HG02678 (cell line): ENCODE results near the gene DISP3.

Source experiments
- ATAC-seq: cut with Tn5 transposase; IDR thresholded peaks from one replicate; pipeline ENCODE4 v1.9.1; 2021; ENCODE audit warnings: mild to moderate bottlenecking, moderate library complexity; ENCODE audit not compliant: unreplicated experiment

Gene DISP3

DNA sequence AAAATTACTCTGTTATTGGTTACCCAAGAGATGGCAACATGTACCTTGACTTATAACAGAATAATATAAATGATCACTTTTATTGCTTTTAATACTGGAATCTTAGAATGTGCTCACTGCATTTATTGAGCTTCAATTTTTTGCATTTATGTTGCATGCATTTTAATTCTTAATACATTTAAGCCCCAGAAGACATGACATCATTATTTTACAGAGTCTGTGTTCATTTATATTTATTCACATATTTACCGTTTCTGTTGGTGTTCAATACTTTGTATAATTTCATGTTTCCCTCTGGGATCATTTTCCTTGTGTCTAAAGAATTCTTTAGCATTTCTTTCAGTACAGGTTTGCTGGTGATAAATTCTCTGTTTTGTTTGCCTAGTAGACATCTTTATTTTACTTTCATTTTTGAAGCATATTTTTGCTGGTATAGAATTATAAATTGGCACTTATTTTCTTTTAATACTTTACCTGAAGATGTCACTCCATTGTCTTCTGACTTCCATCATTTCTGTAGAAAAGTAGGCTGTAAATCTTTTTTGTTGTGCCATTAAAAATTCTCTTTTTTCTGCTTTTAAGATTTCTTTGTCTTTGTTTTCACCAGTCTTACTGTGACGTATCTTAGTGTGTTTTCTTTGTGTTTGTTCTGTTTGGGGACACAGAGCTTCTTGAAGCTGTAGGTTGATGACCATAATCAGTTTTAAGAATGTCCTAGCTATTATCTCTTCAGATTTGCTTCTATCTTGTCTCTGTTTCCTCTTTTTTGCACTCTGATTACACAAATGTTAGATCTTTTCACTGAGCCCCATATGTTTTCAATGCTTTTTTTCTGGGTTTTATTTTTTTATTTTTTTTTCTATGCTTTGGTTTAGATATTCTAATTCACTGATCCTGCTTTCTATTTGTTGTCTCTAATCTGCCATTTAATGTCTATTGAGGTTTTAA, 26.9 kb downstream of the DISP3 start:
- no peak for ATAC-seq

DNA sequence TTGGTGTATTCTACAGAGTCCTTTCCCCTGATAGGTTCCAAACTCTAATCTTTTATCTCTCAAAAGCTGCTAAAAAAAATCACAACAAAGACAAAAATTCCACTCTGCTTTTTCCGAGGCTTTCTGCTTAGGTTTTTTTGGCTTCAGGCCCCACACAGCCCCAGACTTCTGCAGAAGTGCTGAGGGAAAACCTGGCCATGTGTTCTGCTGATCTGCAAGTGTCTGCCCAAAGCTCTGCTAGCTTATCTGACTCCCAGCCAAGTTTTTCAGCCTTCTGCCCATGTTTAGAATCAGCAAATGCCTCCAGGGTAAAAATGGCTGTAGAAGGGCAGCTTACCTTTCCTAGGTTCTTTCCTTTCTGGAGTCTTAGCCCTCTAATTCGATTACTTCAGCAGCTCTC, 28.4 kb downstream of the DISP3 start:
- ATAC-seq, result no peak

GRCh38 chr1:11513681-11514080, 34.7 kb downstream of the DISP3 start:
- ATAC-seq, result no peak

GRCh38 chr1:11514366-11514765, 35.4 kb downstream of the DISP3 start:
- ATAC-seq, result no peak

GRCh38 chr1:11515368-11516300, 36.7 kb downstream of the DISP3 start:
- ATAC-seq, result no peak

DNA sequence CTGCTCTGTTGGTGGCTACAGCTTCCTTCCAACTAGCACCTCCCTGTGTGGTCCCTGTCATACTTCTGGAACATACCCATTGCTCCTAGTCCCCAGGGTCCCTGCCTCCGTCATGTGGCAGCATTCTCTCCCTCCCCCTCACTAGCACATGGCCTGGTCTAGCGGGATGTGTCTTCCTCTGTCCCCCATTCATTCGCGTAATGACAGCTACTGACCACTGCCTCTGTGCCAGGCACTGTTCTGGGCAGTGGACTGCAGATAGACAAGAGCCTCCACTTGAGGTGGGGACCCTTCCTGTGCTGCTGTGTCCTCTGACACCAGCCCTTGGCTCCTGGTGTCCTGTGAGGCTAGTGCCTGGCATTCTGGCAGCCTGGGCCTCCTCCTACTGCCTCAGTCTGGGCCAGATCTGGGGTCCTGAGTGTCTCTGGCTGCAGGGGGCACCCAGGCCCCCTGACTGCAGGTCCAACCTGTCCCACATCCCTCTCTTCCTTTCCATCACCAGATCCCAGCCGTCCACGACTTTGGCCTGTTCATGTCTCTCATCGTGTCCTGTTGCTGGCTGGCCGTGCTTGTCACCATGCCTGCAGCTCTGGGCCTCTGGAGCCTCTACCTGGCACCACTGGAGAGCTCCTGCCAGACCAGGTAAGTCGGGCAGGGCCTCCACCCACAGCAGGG, 38.1 kb downstream of the DISP3 start:
- no peak for ATAC-seq

DNA sequence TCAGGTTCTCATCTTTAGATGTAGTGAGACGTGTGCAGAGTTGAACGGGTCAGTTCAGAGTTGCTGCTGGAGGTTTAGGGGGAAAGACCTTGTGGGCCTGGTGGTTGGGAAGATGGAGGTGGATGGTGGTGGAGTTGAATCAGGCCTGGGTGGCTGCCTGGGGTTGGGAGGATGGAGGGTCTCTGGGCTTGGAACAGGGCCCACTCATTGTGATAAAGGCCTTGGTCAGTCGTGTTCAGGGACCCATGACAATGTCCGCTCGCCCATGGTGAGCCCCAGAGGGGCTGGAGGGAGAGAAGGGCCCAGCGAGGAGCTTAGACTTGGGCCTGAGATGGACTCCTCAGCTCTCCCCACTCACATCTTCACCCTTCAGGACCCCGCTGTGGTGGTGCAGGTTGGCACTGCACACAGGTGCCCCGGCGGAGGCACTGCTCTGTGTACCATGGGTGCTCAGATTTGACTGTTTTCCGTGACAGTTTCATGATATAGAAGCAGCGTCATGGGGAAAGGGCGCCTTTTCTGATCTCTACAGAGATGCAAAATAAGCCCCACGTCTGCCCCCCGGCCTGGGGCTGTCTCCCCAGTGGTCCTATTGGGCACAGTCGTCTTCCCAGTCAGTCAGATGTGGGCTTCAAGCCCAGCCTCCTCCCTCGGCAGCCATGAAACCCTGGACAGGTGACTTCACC, 39.2 kb downstream of the DISP3 start:
- no peak for ATAC-seq

GRCh38 chr1:11518791-11519628, 40.1 kb downstream of the DISP3 start:
- no peak for ATAC-seq

DNA sequence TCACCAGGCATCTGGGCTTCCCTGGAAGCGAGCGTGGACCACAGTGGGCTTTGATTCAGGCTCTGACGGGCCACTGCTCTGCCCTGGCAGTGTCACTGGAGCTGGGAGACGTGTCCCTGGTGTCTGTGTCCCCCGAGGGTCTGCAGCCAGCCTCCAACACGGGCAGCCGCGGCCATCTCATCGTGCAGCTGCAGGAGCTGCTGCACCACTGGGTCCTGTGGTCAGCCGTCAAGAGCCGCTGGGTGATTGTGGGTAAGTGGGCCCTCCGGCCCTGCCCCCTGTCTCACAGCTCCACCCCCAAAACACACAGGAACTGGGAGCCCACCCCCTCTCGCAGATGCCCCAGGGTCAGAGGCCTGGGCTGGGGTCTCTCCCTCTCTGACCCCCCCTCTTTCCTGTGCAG, 40.7 kb downstream of the DISP3 start:
- no peak for ATAC-seq

GRCh38 chr1:11520531-11521233, 41.7 kb downstream of the DISP3 start:
- no peak for ATAC-seq

DNA sequence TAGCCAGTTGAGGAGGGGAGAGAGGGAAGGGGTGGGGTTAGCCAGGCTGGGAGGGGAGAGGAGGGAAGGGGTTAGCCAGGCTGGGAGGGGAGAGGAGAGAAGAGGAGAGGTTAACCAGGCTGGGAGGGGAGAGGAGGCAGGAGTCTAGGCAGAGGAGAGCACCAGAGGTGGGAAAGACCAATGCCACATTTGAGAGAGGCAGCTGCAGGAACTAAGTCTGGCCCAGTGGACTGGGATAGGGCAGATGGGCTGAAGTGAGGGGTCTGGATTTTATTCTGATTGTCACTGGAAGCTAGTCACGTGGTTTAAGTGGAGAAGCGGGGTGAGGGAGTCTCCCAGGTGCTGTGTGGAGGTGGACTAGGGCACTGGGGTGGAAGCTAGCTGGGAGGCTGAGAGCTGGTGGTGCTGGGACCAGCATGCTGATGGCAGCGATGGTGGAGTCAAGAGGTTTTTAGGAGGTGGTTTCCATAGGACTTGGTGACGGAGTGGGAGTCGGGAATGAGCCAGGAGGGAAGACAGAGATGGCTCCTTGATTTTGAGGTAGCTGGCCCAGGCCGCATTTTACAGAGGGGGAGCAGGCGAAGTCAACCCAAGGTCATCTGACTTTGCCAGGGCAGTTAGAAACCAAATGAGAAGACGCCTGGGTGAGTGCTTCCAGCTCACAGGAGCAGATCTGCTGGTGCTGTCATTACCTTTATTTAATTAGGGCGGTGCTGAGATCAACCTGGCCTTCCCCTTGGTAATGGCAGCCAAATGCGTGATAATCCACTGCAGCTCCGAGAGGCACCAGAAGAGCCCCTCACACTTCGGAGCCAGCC, 42.8 kb downstream of the DISP3 start:
- ATAC-seq, result no peak

- no peak for ATAC-seq
These were observed 43.7 kb downstream of the DISP3 start for GRCh38 chr1:11522400-11523235.

DNA sequence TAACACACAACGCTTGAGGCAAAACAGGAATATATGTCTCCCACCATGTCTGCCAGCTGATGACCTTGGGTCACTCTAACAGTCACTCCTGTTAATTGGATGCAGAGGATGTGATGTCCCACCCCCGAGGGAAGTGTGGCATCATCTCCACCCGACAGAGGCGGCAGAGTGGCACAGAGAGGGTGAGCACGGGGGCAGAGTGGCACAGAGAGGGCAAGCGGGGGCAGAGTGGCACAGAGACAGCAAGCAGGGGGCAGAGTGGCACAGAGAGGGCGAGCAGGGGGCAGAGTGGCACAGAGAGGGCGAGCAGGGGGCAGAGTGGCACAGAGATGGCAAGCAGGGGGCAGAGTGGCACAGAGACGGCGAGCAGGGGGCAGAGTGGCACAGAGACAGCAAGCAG, 44.3 kb downstream of the DISP3 start:
- ATAC-seq, result no peak

GRCh38 chr1:11523746-11524464, 45.0 kb downstream of the DISP3 start:
- no peak for ATAC-seq

DNA sequence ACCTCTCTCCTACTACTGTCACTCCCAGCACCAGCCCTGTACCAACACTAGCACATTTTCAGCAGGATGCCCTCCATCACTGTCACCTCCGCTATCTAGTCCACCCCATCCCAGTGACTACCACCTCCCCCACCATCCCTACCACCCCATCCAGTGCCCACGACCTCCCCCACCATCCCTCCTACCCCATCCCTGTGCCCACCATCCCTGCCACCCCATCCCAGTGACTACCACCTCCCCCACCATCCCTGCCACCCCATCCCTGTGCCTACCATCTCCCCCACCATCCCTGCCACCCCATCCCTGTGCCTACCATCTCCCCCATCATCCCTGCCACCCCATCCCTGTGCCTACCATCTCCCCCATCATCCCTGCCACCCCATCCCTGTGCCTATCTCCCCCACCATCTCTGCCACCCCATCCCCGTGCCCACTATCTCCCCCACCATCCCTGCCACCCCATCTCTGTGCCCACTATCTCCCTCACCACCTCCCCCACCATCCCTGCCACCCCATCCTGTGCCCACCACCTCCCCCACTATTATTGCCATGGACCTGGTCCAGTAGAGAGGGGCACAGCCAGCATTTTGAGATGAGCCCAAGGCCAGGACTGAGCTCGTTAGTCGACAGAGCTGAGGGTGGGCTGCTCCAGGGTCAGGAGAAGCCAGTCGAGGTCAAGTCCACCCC, 45.7 kb downstream of the DISP3 start:
- no peak for ATAC-seq

- ATAC-seq, result no peak
These were observed 46.2 kb downstream of the DISP3 start for GRCh38 chr1:11525151-11525505.
